Lung microvascular endothelial cell (primary cell): ENCODE measurements around the gene SRMS. TPM values are rescaled to one million over a fixed set of nuclear protein-coding genes. Genes with fewer than 3 reads are reported as not detected.
A peak's percentile ranks its signal among the peaks of the same experiment; 100 is the strongest.

Source experiments
- DNase-seq, 2 donors: peaks; one replicate each; pipeline versions ENCODE4 v3.0.0 to v3.0.0-alpha.2; 2010; ENCODE audit warnings: low read depth in 2 of 2
- total RNA-seq: library from RNA; depleted of rRNA; stranded (reverse); fragments of >200 nt; gene quantifications from 2 replicates; pipeline ENCODE4 v1.2.1, GENCODE V29; 2014

The SRMS gene, protein sequence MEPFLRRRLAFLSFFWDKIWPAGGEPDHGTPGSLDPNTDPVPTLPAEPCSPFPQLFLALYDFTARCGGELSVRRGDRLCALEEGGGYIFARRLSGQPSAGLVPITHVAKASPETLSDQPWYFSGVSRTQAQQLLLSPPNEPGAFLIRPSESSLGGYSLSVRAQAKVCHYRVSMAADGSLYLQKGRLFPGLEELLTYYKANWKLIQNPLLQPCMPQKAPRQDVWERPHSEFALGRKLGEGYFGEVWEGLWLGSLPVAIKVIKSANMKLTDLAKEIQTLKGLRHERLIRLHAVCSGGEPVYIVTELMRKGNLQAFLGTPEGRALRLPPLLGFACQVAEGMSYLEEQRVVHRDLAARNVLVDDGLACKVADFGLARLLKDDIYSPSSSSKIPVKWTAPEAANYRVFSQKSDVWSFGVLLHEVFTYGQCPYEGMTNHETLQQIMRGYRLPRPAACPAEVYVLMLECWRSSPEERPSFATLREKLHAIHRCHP
- total RNA-seq = not detected in 2 replicates

DNA sequence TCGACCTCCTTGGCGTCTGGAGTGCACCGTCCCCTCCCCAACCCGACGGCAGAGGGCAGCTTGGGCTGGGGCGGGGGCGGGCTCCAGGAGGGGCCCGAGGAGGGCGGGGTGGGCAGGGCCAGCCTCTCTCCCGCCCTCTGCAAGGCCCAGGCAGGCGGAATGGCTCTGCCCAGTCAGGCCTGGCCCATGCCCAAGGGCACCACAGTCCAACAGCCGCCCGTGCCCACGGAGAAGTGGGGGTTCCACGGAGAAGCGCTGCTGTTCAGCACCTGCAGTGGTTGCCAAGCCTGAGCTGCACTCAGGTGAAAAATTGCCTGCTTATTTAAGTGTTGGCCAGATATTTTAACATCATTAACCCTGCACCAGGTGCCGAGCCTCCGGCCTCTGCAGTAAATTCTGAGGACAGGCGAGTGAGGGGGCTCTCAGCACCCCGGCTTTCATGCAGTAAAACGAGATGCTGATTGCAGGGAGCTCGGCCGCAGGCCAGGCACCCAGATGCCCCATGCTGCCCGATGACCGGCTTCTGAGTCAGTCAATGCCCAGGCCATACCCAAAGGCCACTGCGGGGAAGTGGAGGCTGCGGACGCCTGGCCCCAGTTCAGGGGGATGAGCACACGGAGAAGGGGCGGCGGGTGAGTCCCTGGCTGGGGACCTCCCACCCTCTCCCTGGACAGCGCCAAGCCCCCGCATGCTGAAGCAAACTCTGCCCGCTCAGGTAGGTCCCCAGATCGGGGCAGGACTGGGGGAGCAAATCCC, at the start of gene SRMS:
SRMS (minus strand) TSS at position 25 of the 756 bp plus-strand sequence. CDS start 286 bp downstream, outside the sequence.
- DNase-seq = no peak

DNA sequence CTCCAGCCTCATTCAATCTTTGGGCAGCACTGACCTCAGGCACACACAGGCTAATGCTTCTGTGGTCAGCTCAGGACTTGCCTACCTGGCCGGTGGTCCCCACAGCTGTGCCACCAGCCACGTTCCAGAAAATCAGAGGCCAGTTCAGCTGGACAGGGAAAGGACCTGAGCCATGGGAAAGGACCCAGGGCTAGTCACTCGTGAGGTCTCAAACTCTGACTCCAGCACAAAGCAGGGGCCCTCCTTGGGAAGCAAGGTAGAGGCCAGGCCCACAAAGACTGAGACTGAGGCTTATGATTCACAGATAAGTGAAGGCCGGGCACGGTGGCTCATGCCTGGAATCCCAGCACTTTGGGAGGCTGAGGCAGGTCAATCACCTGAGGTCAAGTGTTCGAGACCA, 48.9 kb upstream of the SRMS start:
- DNase-seq = no peak

DNA sequence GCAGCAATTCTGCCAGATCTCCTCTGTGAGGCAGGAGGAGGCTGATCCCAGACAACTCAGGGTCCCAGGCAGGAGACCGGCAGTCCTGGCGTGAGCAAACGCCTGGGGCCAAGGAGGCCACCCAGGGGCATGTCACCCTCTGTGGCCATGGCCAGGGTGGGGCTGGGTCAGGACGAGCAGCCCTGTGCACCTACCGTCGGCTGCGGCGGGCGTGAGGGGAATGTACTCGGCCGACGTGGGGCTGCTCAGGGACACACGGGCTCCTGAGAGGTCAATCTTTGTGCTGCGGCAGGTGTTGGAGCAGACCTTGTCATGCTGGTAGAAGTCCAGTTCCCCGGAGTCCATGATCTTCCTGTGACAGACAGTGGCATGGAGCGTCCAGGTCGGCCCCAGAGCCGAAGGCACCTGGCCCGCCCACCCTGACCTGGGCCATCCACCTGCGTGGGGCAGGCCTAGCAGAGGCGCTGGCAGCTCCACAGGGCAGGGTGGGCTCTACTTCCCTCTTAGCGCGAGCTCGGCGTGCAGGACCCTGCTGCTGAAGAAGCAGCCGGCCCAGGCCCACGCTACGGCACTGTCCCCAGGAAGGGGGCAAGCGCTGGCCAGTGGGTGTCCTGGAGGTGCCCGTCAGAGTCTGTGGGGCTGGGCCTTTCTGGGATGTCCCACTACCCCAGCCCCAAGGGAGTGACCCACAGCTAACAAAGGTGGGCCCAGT, 48.0 kb upstream of the SRMS start:
- no peak for DNase-seq

DNA sequence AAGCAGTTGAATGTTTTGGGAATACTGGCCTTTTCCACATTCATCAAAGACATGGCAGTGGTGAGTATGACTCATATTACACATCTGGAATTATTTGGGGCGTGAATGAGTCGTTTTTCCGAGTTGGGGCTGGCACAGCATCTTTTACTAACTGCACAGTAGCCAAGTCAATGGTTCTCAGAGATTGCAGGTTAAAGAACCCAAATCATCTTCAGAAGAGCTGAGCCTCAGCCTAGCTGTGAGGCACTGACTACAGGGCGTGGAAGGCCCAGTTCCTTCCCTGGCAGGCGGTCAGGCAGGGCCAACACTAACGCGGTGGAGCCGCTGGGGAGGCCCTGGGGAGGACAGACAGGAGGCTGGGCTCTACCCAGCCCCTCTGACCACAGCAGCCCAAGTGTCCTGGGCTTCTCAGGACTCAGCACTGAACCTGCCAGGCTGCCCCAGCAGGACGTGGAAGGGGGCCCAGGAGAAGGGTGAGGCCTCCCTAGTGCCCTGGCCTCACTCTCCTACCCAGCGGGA, 46.6 kb upstream of the SRMS start:
- no peak for DNase-seq

DNA sequence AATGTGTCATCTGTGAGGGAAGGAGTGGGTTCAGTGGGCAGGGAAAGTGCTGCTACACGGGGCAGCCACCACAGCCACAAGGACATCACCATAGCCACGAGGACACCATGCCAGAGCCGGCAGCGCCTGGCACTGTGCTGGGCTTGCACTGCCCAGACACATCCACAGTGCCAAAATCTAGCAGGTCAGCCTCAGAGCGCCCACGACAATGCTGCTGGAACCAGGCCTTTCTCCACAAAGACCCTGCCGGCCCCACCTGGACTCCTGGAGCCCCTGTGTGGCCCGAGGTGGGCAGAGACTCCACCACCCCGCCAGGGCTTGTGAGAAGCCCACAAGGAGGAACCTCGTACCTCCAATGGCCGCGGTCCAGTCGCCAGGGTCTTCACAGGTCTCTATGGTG, 45.1 kb upstream of the SRMS start:
- no peak for DNase-seq

DNA sequence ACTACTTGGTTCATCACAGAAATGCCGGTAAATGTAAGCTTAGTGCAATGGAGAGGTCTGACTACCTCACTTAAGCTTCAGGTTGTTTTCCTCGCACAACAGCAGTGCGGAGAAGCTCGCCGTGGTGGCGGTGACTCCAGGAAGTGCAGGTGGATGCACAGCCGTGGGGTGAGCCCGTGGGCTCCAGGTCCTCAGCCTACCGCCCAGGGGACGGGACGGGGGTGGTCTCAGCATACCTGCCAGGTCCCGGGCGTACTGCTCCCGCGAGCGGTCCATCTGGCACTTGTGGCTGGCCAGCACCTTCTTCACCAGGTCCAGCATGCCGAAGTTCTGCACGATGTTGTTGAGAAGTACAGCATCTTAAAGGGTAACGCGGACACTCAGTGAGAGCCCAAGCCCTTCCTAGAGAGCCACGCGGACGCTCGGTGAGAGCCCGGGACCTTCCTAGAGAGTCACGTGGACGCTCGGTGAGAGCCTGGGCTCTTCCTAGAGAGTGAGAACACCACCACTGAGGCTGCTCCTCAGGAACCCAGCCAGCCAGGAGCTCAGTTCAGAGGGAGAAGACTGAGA, 44.3 kb upstream of the SRMS start:
- DNase-seq = no peak

DNA sequence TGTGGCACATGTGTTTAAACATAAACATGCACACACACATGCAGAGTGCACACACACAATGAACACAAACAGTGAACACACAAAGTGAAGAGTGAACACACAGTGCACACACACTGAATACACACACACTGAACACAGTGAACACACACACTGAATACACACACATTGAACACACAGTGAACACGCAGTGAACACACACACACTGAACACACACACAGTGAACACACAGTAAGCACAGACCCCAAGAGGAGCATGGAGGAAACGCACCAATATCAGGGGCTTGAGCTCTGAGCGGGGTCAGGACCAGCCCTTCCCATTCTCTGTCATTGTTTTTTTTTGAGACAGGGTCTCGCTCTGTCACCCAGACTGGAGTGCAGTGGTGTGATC, 43.6 kb upstream of the SRMS start:
- DNase-seq = no peak

DNA sequence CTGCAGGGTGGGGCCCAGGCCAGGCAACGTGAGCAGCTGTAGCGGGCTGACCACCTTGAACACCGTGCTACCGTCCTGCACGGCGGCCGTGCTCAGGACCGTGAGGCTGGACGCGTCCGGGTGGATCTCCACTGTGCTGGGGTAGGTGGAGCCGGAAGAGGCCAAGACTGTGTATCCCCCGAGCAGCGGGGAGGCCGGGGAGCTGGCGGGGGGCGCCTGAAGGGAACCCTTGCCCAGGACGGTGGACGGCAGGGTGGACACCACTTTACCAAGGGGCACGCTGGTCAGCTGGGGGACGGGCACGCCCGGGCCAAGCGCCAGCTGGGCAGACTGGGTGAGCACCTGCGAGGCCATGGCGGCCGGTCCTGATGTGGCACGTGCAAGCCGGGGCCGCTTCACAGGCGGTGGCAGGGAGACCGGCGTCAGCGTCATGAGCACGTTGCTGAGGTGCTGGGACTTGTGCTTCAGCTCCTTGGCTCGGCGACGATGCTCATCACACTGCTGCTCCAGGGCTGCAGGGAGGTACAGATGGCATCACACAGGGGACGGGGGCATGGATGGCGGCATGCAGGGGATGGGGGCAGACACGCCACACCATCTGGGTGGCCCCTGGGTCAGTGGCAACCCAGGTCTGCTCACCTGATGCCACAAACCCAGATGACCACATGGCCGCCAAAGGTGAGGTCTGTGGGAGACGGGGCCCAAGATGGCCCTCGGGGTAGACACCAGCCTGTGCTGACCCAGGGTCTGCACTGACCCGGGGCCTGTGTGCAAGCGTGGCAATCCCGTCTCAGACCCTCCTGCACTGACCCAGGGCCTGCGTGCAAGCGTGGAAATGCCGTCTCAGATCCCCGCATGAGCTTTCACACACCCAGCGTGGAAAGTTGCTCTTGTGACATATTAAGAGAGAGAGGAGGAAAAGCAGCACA, 42.9 kb upstream of the SRMS start:
- no peak for DNase-seq

DNA sequence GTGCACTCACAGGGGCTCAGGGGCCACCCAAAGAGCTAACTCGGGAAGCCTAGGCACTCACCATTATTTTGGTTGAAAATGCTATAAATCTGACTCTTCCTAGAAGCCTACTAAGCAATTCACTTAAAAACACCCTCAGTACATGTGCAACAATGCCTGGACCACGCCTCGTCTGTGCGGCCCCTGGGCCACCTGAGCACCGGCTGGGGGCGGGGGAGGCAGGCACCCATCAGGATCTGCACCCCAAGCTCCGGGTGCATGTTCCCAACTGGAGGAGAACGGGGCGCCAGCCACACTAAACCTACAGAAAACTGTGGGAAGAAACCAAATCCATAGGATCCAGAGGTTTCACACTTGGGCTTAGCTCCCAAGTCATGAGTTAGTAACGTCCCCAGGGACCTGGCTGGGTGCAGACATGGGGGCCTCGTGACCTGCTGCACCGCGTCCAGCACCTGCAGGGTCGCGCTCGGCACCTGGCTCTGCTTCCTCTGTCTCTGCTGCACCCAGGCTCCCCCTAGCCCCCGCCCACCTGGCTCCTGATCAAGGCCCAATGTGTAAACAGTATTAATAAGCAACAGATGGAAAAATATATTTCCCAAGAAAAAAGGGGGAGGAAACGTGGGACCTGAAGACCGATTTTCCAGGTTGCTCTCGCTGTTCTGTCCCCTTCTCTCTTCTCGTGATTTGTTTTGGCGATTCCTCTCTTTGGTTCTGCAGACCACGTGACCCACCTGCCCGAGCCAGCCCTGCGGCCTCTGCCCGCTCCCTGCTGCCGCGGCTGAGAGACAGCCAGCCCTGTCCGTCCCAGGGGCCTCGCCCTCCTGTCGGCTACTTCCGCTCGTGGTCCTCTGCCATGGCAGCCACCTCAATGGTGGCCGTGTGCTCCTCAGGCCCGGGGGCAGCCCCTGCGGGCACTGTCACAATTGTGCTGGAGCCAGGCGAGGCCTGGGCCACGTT, 42.0 kb upstream of the SRMS start:
- DNase-seq = no peak

DNA sequence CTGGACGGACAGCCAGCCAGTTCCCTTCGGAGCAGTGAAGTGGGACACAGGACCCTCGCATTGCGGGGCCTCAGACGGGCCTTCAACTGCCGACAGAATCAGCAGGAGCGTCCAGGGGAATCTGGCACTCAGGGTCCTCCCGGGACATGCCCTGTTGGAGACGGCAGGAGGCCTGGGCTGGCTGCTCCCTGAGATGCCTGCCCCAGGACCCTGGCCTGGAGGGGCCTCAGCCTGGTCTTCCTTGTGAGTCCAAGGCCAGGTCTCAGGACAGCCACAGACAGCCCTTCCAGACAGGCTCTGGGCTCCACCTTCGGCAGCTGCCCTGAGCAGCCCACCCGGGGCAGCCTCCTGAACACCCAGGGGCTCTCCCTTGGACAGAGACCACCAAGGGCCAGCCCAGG, 41.1 kb upstream of the SRMS start:
- no peak for DNase-seq

DNA sequence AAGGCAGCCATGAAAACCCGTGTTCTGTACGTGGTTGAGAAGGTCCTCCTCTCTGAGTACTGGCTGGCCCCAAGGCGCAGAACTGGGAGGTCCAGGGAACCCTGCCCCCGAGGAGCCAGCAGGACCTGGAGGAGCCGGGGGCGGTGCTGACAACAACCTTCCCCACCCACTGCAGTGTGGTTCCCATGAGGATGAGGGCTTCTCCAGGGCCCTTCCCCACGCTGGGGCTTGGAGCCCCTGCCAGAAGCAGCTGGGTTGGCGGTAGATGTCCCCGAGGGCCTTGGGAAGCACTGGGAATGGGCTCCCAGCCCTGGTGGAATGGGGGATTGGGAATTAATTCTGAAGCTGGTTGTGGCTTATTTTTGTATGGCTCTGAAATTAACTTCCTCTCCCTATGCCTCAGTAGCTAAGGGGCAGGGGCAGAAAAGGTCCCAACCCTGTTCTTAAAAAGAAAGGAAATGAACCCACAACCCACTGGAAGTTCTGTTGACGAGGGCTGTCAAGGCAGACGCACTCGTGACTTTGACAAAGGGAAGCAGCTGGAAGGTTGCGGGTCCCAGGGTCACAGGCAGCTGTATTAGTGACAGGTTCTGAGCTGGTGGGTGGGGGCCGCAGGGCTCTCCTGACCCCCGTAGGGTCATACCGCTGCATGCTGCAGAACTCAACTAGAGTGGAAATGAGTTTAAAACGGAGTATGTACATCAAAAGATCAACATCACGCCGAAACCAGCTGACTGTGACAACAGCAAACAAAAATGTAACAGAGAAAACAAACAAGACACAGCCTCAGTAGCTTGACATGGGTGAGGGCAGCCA, 40.4 kb upstream of the SRMS start:
- peak in 1 of 2 donors; percentile 69 for DNase-seq

DNA sequence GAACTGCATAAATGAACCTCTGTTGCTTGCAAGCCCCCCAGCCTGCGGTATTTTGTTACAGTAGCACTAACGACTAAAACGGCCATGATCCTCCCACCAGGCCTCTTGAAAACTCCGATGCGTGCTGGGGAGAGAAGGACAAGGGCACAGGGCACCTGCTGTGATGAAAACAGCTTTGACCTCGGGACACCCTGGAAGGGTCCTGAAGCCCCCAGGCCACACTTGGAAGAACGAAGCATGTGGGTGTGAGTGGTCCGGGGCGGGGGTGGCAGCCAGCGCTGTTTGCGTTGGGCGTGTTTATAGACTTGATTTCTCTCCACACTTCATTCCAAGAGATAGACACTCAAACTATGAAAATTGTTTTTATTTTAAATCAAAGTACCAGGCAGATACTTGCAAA, 39.7 kb upstream of the SRMS start:
- DNase-seq = no peak

DNA sequence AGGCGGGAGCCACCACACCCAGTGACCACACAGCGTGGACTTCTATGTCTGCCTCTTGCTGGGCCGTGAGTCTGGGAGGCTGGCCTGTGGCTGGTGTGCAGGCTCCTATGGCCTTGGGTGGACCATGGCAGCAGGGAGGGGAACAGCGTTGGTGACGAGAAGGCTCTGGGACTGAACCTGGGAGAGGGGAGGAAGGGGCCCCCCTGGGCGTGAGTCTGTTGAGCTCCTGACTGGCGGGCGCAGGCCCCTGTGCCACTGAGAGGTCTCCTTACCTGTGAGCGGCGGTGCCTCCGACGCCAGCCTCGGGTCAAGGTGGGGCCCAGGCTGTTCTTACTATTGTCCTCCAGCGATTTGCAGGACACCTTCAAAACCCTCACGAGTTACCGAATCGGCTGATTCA, 39.2 kb upstream of the SRMS start:
- no peak for DNase-seq

DNA sequence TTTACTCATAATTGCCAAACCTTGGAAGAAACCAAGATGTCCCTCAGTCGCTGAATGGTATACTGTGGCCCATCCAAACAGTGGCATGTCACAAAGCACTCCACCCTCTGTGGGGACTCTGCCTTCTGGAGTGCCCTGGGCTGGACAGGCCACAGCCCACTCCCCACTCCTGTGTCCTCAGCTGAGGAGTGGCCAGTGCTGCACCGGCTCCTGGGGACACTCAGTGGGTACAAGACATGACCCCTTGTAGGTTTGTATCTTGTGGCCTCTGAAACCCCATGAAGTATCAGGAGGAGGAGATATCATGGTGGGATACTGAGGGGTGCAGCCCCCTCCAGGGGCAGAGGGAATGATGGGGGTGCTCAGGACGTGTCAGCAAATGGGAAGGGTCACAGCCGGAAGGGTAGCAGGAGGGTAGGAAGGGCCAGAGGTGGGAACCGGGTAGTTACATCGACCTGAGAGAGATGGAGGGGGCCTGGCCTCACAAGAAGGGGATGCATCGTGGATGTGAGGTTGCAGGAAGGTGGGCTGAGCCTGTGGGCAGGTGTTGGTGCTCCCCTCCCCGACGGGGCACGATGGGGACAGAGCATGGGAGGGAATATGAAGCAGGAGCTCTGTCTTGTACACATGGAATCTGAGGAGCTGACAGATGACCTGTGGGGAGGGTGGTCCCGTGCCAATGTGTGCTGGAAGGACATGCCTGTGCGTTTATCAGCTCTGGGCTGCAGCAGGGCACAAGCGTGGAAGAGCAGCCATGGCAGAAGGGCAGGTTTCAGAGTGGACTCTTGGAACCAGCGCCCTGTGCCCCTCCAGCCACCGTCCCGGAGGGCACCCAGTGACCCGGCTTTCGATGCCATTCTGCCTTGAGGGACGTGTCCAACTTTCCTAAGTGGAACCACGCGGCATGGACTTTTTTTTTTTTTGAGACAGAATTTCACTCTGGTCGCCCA, 38.3 kb upstream of the SRMS start:
- no peak for DNase-seq

DNA sequence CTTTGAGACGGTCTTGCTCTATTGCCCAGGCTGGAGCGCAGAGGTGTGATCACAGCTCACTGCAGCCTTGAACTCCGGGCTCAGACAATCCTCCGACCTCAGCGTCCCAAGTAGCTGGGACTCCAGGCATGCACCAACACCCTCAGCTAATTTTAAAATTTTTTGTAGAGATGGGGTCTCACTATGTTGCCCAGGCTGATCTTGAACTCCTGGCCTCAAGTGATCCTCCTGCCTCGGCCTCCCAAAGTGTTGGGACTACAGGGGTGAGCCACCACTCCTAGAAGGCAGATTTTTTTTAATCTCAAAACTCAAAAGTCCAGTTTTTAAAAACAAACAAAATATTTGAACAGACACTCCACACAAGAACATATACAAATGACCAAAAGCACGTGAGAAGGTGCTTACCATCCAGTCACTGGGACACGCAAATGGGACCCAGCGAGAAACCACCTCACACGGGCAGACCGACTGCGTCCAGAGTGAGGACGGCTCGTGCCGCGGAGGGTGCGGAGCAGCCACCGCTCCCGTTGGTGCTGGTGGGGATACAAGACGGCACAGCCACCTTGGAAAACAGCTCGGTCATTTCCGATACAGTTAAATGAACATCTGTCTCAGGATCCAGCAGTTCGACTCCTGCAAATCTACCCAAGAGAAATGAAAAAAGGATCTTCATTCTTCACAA, 35.0 kb upstream of the SRMS start:
- no peak for DNase-seq

DNA sequence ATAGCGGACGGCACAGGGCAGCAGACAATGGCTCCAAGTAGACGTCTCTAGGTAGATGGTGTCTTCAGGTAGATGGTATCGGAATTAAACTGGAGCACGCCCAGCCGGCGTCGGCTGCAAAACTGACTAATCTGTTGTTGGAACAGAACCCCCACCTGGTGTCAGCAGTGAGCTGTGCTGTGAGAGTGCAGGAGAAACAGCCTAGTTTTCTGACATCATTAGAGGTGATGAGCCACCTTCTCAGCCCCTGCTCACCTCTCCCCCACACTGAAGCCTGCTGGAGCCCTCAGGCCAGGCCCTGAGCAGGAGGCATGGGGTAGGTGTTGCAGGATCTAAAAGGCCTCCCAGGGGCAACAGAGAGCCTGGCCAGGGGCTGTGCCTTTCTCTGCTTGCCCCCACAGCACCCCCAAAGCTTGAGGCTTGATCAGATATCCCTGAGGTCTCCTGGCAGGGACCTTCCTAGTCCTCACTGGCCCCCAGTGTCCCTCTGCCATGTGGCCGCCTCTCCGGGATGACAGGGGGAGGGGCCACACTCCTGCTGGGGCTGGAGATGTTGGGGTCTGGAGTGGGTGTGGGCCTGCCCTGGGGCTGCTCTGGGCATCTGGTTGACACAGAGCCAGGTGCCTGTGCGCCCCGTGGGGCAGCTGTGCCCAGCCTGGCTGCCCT, 33.4 kb upstream of the SRMS start:
- DNase-seq = peak; percentile 51 to 74
